Measurements from ENCODE around the gene DAO.

DAO gene

GRCh38 chr12:108918960-108919642 lies 39.2 kb downstream of the DAO start:
- DNase-seq (ENCODE audit: low spot score), result no peak

DNA sequence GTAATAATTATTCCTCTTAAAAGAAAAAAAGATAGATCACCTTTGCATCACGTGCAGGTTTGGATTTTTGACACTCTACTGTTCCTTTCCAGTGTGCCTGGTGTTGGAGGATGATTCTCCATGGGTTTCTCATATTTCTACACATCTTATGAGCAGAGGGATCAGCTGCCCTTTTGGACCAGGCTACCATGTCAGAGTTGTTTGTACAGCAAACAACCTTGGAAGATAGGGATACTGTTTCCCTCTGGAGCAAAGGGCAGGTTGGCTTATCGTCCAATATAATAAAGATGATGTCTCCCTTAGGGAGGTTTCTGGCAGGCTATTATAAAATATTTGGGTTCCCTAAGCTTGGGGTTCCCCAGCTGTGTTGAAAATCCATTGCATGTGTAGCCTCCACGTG lies 42.1 kb downstream of the DAO start:
- no peak for DNase-seq (ENCODE audit: low spot score)

- no peak for DNase-seq (ENCODE audit: low spot score)
Observed at GRCh38 chr12:108922918-108923317, 43.0 kb downstream of the DAO start.

DNA sequence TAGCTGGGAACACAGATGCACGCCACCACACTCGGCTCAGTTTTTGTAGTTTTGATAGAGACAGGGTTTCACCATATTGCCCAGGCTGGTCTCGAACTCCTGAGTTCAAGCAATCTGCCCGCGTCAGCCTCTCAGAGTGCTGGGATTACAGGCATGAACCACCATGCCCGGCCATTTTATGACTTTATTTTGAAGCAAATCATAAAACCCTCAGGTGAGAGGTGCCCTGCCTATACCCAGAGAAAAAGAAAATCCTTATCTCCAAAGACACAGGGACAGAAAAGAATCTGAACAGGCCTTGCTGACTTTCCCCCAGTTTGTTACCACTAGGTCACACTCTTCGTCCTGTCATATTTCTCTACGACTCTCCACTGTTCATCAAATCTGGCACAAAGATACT lies 48.8 kb downstream of the DAO start:
- no peak for DNase-seq (ENCODE audit: low spot score)

GRCh38 chr12:108930155-108930554 lies 50.3 kb downstream of the DAO start:
- DNase-seq (ENCODE audit: low spot score), result no peak

- no peak for DNase-seq (ENCODE audit: low spot score)
Observed at GRCh38 chr12:108930756-108931155, 50.9 kb downstream of the DAO start.

GRCh38 chr12:108933949-108934348 lies 54.1 kb downstream of the DAO start:
- no peak for DNase-seq (ENCODE audit: low spot score)

- DNase-seq (ENCODE audit: low spot score), result no peak
Observed at GRCh38 chr12:108935159-108935763, 55.4 kb downstream of the DAO start.

DNA sequence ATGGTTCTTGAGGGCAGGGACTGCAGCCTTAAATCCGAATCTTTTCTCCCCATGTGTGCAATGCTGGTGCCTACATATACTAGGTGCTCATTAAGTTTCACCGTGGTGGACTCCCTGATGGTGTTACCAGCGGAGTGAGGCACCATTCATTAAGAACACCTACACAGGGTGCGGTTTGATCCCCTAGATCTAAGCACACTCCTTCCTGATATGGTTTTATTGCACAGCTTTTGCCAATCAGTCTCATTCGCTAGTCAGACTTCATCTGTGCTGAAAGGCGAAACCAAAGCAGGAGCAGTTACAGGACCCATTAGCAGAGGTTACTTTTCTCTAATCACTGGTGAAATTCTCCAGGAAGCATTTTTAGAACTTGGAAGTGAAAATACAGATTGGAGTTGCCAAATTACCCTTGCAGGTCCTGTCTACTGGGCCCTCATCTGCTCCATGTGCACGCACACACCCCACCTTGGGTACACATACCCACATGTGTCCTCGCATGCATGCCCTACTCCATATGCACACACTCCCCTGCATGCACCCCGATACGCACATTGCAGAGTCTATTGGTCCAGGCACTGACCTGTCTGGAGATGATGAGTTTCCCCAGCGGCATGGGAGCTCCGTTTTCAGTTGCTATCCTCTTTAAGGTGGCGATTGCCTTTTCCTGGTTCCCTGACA lies 58.5 kb downstream of the DAO start:
- DNase-seq (ENCODE audit: low spot score), result no peak

DNA sequence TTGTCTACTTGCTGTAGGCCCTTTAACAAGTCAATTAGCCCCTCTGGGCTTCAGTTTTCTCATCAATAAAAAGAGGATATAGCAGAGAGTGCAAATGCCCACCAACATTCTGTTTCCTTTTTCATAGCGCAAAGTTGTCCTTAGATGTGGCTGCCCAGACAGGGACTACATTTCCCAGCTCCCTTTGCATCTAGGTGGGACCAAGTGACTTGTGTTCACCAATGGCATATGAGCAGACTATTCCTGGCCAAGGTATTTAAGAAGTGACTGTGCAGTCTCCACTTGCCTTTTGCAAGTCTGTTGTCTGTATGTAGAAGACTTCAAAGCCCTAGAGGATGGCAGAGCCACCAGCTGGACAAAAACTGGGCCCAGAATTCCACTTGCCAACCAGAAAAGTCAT lies 59.7 kb downstream of the DAO start:
- no peak for DNase-seq (ENCODE audit: low spot score)

- DNase-seq (ENCODE audit: low spot score), result no peak
Observed at GRCh38 chr12:108940138-108940537, 60.2 kb downstream of the DAO start.

DNA sequence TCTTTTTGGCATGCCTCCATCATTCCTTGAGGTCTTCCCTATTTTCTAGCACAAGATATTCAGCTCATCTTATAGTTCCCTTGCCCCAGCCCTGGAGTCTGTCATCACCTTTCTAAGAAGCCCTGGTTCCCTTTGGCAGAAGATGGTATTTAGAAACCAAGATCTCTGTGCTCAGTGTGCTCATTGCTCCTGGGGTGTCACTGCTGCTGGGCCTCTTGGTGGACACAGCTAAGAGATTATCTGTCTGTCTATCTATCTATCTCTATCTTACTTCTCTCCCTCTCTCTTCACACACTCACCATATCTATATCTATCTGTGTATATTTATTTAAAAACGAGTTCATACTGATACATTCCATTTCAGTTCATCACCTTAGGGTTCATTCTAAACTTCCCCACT lies 67.2 kb downstream of the DAO start:
- no peak for DNase-seq (ENCODE audit: low spot score)

GRCh38 chr12:108948367-108948766 lies 68.5 kb downstream of the DAO start:
- DNase-seq (ENCODE audit: low spot score), result no peak

DNA sequence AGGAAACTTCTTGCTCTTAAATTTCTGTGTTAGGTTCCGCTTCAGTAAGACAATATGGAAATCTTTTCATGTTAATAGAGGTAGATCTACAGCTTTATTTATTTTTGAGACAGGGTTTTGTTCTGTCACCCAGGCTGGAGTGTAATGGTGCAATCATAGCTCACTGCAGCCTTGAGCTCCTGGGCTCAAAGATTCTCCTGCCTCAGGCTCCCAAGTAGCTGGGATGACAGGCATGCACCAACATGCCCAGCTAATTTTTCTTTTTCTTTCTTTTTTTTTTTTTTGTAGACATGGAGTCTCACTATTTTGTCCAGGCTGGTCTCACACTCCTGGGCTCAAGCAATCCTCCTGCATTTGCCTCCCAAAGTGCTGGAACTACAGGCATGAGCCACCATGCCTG lies 70.1 kb downstream of the DAO start:
- no peak for DNase-seq (ENCODE audit: low spot score)

Measured in left forelimb (tissue), 1 donor.